Smooth muscle cell (in vitro differentiated cells): Measurements from ENCODE around the gene CCDC92. TPM values are rescaled to one million over a fixed set of nuclear protein-coding genes. Genes with fewer than 3 reads are reported as not detected.

Source experiments
- DNase-seq: peaks from one replicate; lab custom pipeline; 2025; ENCODE audit not compliant: unreplicated experiment; lab: John Stamatoyannopoulos, UW
- H2AFZ ChIP-seq: fragments of 200-600 bp; sonication (generic); 2 replicates; pipeline ENCODE4 v1.6.0; 2016; ENCODE audit warnings: antibody characterized with exemption, low read depth, mild to moderate bottlenecking
- H3F3A ChIP-seq: fragments of 200-600 bp; sonication (generic); 2 replicates; pipeline ENCODE4 v1.6.0; 2017; ENCODE audit warnings: antibody characterized with exemption, low read depth
- H3K27ac ChIP-seq: fragments of 200-600 bp; sonication (generic); 2 replicates; pipeline ENCODE4 v1.5.1; 2016; ENCODE audit warnings: low read depth, mild to moderate bottlenecking
- H3K27me3 ChIP-seq: fragments of 200-600 bp; sonication (generic); 2 replicates; pipeline ENCODE4 v1.6.1; 2016; ENCODE audit warnings: low read depth, mild to moderate bottlenecking
- H3K36me3 ChIP-seq: fragments of 200-600 bp; sonication (generic); 2 replicates; pipeline ENCODE4 v1.5.1; 2016; ENCODE audit warnings: low read depth
- H3K4me1 ChIP-seq: fragments of 200-600 bp; sonication (generic); 2 replicates; pipeline ENCODE4 v1.5.1; 2016; ENCODE audit warnings: low read depth
- H3K4me2 ChIP-seq: fragments of 200-600 bp; sonication (generic); 2 replicates; pipeline ENCODE4 v1.6.0; 2016; ENCODE audit warnings: mild to moderate bottlenecking
- H3K4me3 ChIP-seq: fragments of 200-600 bp; sonication (generic); 2 replicates; pipeline ENCODE4 v1.5.1; 2016; ENCODE audit warnings: mild to moderate bottlenecking
- H3K79me2 ChIP-seq: fragments of 200-600 bp; sonication (generic); 2 replicates; pipeline ENCODE4 v1.6.0; 2016; ENCODE audit warnings: low read depth, mild to moderate bottlenecking
- H3K9ac ChIP-seq: fragments of 200-600 bp; sonication (generic); 2 replicates; pipeline ENCODE4 v1.6.0; 2016; ENCODE audit warnings: low read depth
- H3K9me3 ChIP-seq: fragments of 200-600 bp; sonication (generic); replicated peaks from 2 replicates; pipeline ENCODE4 v1.5.1; 2016; ENCODE audit warnings: low read depth
- H4K20me1 ChIP-seq: fragments of 200-600 bp; sonication (generic); 2 replicates; pipeline ENCODE4 v1.6.0; 2016; ENCODE audit warnings: low read depth
- WGBS: methylation state at CpG from one replicate; pipeline ENCODE4 v1.1.7; 2016; ENCODE audit warnings: low lambda C conversion rate; 5-methylcytosine and 5-hydroxymethylcytosine counted together
- polyA plus RNA-seq: library from polyadenylated mRNA; unstranded; fragments of >200 nt; fragmentation: Nextera tagmentation; extraction: Ambion mirVana; gene quantifications from 2 replicates; pipeline ENCODE4 v1.2.1, GENCODE V29; 2016
- total RNA-seq: library from RNA; depleted of rRNA; stranded (reverse); fragments of >200 nt; gene quantifications from 2 replicates; pipeline ENCODE4 v1.2.3, GENCODE V29; 2014
- TF ChIP-seq, protein P1 (sequence below): fragments of 200-600 bp; sonication (generic); IDR thresholded peaks from 2 replicates; pipeline ENCODE4 v1.5.1; 2017; ENCODE audit warnings: borderline replicate concordance, mild to moderate bottlenecking, antibody characterized with exemption; ENCODE audit not compliant: insufficient read depth, poor library complexity, severe bottlenecking

Gene CCDC92
- total and polyA plus RNA-seq, 2 experiments from 2014 or later = 17.4 to 68.2 TPM

DNA sequence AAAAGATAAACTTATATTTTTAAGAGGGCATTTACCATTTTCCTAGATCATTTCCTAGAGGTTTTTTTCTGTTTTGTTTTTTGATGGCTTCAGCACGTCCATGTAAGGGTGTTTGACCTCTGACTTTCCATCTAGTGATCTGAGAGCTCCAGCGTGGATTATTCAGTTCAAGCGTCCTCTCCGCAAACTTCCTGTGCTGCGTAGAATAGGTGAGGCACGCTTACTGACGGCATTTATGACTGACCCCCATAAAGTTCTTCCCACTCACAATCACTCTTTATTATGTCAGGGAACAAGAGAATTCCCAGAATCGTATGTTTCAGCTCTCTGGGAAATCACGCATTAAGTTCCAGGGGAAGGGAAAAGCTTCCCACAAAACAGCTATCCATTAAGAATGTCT lies 16.4 kb downstream of the CCDC92 start:
- Histone ChIP-seq H3K27me3 (no peaks in the 10 kb centered on the region), H3K4me3 (no peak overlapping the region), H3K27ac (no peak overlapping the region), H3F3A (no peaks in the 10 kb centered on the region), H3K36me3 (no peaks in the 10 kb centered on the region), H3K9me3 (no peaks in the 10 kb centered on the region), H3K4me2 (no peak overlapping the region), H3K79me2 (peaks cover 32% of the 10 kb centered on the region), H2AFZ (no peak overlapping the region), H3K9ac (no peak overlapping the region), H4K20me1 (peaks cover 65% of the 10 kb centered on the region), H3K4me1 (no peaks in the 10 kb centered on the region)
- WGBS = 92% methylated on average over 9 of the region's 9 CpGs
- TF ChIP-seq, protein P1, sequence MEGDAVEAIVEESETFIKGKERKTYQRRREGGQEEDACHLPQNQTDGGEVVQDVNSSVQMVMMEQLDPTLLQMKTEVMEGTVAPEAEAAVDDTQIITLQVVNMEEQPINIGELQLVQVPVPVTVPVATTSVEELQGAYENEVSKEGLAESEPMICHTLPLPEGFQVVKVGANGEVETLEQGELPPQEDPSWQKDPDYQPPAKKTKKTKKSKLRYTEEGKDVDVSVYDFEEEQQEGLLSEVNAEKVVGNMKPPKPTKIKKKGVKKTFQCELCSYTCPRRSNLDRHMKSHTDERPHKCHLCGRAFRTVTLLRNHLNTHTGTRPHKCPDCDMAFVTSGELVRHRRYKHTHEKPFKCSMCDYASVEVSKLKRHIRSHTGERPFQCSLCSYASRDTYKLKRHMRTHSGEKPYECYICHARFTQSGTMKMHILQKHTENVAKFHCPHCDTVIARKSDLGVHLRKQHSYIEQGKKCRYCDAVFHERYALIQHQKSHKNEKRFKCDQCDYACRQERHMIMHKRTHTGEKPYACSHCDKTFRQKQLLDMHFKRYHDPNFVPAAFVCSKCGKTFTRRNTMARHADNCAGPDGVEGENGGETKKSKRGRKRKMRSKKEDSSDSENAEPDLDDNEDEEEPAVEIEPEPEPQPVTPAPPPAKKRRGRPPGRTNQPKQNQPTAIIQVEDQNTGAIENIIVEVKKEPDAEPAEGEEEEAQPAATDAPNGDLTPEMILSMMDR = no peak
- no peak for DNase-seq

DNA sequence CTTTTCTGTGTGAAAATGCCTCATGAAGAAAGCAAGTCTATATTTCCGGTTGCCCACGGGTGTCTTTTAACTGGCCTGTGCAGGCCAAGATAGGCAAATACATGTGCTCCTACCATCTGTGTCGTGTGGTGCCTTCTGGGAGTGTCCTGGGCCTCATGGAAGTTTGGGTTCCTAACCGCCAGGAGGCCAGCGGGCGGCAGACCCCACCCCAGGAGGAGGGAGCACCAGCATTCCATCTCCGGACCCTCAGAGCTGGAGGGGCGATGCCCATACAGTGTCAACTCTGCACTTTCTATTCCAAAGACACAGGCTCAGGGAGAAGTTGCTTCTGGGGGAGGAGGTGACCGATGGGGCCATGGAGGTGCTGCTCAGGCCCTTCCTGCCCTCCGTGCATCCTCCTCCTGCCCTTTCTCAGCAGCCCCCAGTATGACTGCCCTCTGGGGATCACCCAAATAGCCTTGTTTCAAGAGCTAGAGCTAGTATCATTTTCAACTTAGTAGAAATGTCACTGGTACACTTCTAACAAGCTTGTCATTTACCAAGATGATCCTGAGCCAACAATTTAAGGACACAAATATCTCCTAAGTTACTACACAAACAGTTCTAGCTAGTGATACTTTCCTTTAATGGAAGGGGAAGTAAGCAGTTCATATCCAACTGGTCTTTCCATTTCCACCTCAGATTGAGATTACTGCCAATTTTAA lies 17.8 kb downstream of the CCDC92 start:
- Histone ChIP-seq H3K4me1 (no peaks in the 10 kb centered on the region), H3K4me3 (no peak overlapping the region), H3K36me3 (no peaks in the 10 kb centered on the region), H3K27me3 (no peaks in the 10 kb centered on the region), H3K9me3 (no peaks in the 10 kb centered on the region), H3K27ac (no peak overlapping the region), H2AFZ (no peak overlapping the region), H4K20me1 (peaks cover 63% of the 10 kb centered on the region), H3K4me2 (no peak overlapping the region), H3K9ac (no peak overlapping the region), H3F3A (no peaks in the 10 kb centered on the region), H3K79me2 (peaks cover 35% of the 10 kb centered on the region)
- DNase-seq = no peak
- TF ChIP-seq, protein P1 = no peak
- 92% methylated on average over 10 of the region's 10 CpGs for WGBS

DNA sequence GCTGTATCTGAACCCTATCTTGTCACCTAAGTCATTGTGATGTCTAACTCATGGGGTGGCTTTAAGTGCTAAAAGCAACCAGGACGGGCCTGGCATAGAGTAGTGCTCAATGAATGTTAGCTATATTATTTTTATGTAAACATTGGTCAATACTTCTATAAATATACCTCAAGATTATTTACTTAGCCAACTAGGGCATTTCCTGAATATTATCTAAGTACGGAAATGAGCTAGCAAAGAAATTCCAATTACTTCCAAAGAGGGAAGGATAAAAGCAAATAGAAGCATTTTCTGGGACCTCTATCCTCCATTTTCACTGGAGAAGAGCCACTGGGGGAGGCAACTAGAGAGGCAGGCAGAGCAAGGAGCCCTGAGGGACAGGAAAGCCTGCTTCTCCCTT lies 20.6 kb downstream of the CCDC92 start:
- Histone ChIP-seq H2AFZ (no peak overlapping the region), H3K4me3 (no peak overlapping the region), H3K4me1 (no peaks in the 10 kb centered on the region), H3F3A (no peaks in the 10 kb centered on the region), H3K36me3 (no peaks in the 10 kb centered on the region), H3K9me3 (no peaks in the 10 kb centered on the region), H3K27ac (no peak overlapping the region), H4K20me1 (peaks cover 57% of the 10 kb centered on the region), H3K9ac (no peak overlapping the region), H3K27me3 (no peaks in the 10 kb centered on the region), H3K4me2 (peak overlapping the region; percentile 51), H3K79me2 (peaks cover 35% of the 10 kb centered on the region)
- WGBS = 41% methylated on average over 2 of the region's 2 CpGs
- TF ChIP-seq, protein P1 = no peak
- DNase-seq = no peak

DNA sequence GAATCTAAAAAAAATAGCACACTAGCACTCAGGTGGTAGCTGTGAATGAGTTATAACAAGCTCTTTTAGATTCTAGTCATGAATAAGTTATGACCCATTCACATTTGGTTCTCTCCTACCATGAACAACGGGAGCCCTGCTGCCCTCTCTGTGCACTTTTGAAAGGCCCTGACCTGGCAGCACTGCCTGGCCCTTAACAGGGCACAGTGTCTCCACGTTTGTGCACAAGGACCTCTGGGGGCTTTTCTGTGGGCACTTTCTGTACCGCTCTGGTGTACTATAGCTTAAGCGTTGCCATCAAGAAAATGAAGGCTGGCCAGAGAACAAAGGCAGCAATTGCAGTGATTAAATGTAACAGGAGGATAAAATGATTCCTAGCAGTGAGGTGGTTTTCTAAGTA lies 21.2 kb downstream of the CCDC92 start:
- H3F3A ChIP-seq = no peaks in the 10 kb centered on the region
- peaks cover 35% of the 10 kb centered on the region for H3K79me2 ChIP-seq
- H3K27ac ChIP-seq = no peak overlapping the region
- no peak overlapping the region for H3K4me3 ChIP-seq
- H3K9ac ChIP-seq = no peak overlapping the region
- no peaks in the 10 kb centered on the region for H3K9me3 ChIP-seq
- TF ChIP-seq, protein P1 = no peak
- no peaks in the 10 kb centered on the region for H3K36me3 ChIP-seq
- no peaks in the 10 kb centered on the region for H3K4me1 ChIP-seq
- peaks cover 52% of the 10 kb centered on the region for H4K20me1 ChIP-seq
- no peak overlapping the region for H3K4me2 ChIP-seq
- no peaks in the 10 kb centered on the region for H3K27me3 ChIP-seq
- no peak overlapping the region for H2AFZ ChIP-seq
- WGBS = 87% methylated on average over 4 of the region's 4 CpGs
- DNase-seq = no peak
